ENCODE results near the gene TMC6. TPM values are rescaled to one million over a fixed set of nuclear protein-coding genes. Genes with fewer than 3 reads are reported as not detected.

TMC6 gene
- total and polyA plus RNA-seq, 2 of the 13 experiments (the other 11 are each of a cell fraction or from before 2014, with no cell fraction given), result 48.4 to 99.1 TPM

- WGBS (ENCODE audit: low lambda C conversion rate), result 98% methylated on average over 16 of the region's 28 CpGs
- Histone ChIP-seq H3K4me2 (ENCODE audit: low read depth, low read length) (no peak overlapping the region), H3K4me1 (ENCODE audit: insufficient read depth, low read length) (peaks cover 39% of the 10 kb centered on the region), H3K9me3 (ENCODE audit: low read length) (peaks cover 7% of the 10 kb centered on the region; the same call in 1 of the 2 replicates), H3K79me2 (ENCODE audit: insufficient read depth, low read length) (no peaks in the 10 kb centered on the region), H3K9ac (ENCODE audit: insufficient read depth, low read depth, low read length) (no peak overlapping the region), H3K27me3 (ENCODE audit: control insufficient read depth in 1 of 2, insufficient read depth in 2 of 2, low read length in 2 of 2) (no peaks in the 10 kb centered on the region), H3K36me3 (replicated peaks in 1 of 2; ENCODE audit: control insufficient read depth in 1 of 2, insufficient read depth in 2 of 2, low read length in 2 of 2) (peaks cover 5 to 25% of the 10 kb centered on the region in 2 experiments; a peak in 4 of 5 replicates), H2AFZ (ENCODE audit: low read length) (no peak overlapping the region), H4K20me1 (ENCODE audit: insufficient read depth, low read length) (no peaks in the 10 kb centered on the region), H3K27ac (ENCODE audit: extremely low read length, insufficient read depth, low read length) (no peak overlapping the region), H3K4me3 (replicated peaks in 1 of 3; ENCODE audit: insufficient read depth in 1 of 3, low read depth in 2 of 3, low read length in 3 of 3) (no peak overlapping the region)
- BruUV-seq (replicated peaks), result no TSS peak
- no peak for DNase-seq (ENCODE audit: low spot score)
- FAIRE-seq, result no peak
- intact Hi-C loops (cut with micrococcal nuclease; ENCODE audit: unreplicated experiment) (no loop called here), in situ Hi-C loops (cut with HindIII; ENCODE audit: extremely low pct_ligation_motif_present, low pct_unique_long_range_greater_than_20kb) (no loop called here)
- ChIA-PET POLR2A (no interaction called here), CTCF (ENCODE audit: low intra/inter-chr PET ratio, low total read pairs) (no interaction called here)
- ATAC-seq, result no peak
- TF ChIP-seq HNRNPK (IDR thresholded peaks at IDR 0.05; ENCODE audit: low read depth, low read length, poor library complexity, severe bottlenecking), result no peak
- TF ChIP-seq NFIB (CRISPR knock-in tag; IDR thresholded peaks at IDR 0.05; ENCODE audit: borderline replicate concordance), result 0 out of 2 replicates have a peak, but pooled peaks have one; percentile 44
- TF ChIP-seq SRSF1 (optimal IDR thresholded peaks at IDR 0.05; ENCODE audit: low read depth, low read length), result no peak
- TF ChIP-seq AGO2 (optimal IDR thresholded peaks at IDR 0.05; ENCODE audit: low read depth, low read length), result peak; percentile 34
- TF ChIP-seq RORA (CRISPR knock-in tag; IDR thresholded peaks at IDR 0.05), result no peak
- 0 out of 2 replicates have a peak, but pooled peaks have one; percentile 23 for TF ChIP-seq ZBTB38 (CRISPR knock-in tag; IDR thresholded peaks at IDR 0.05)
- peak; percentile 15 for TF ChIP-seq RBM39 (IDR thresholded peaks at IDR 0.05; ENCODE audit: low read depth, low read length, poor library complexity, severe bottlenecking)
- no peak for TF ChIP-seq ZUFSP (CRISPR knock-in tag; IDR thresholded peaks at IDR 0.05; ENCODE audit: borderline replicate concordance)
- peak; percentile 45; the same call in 1 of the 2 replicates for TF ChIP-seq ZNF225 (CRISPR knock-in tag; IDR thresholded peaks at IDR 0.05)
These were observed 24.0 kb downstream of the TMC6 start for GRCh38 chr17:78104540-78104941.

Measured in HepG2 (cell line).